Transverse colon (tissue), 4 donors: ENCODE data around the gene FKBP2. TPM values are rescaled to one million over a fixed set of nuclear protein-coding genes. Genes with fewer than 3 reads are reported as not detected.

Experiments used
- DNase-seq: peaks from one replicate; pipeline ENCODE4 v3.0.0-alpha.2; 2019
- H3K27ac ChIP-seq, 4 donors: fragments of 200-600 bp; sonication (generic); 2 replicates each; pipeline ENCODE4 v1.5.1; 2016 to 2018; ENCODE audit warnings: inconsistent platforms in 4 of 4
- H3K27me3 ChIP-seq: fragments of 200-600 bp; sonication (generic); 2 replicates; pipeline ENCODE4 v1.5.1; 2017; ENCODE audit warnings: inconsistent platforms
- H3K36me3 ChIP-seq, 4 donors: fragments of 200-600 bp; sonication (generic); 2 replicates each; pipeline ENCODE4 v1.5.1; 2017 to 2019; ENCODE audit warnings: inconsistent platforms in 4 of 4
- H3K4me1 ChIP-seq, 4 donors: fragments of 200-600 bp; sonication (generic); 2 replicates each; pipeline ENCODE4 v1.5.1; 2017 to 2020; ENCODE audit warnings: inconsistent platforms in 4 of 4
- H3K4me3 ChIP-seq, 4 donors: fragments of 200-600 bp; sonication (generic); 1 replicate in 1 of 4; 2 replicates in 3 of 4; pipeline versions ENCODE4 v1.5.1 to v1.6.1; 2017 to 2019; ENCODE audit warnings: inconsistent platforms in 4 of 4
- H3K9me3 ChIP-seq, 2 donors: fragments of 200-600 bp; sonication (generic); 2 replicates each; pipeline ENCODE4 v1.5.1; 2017 to 2019; ENCODE audit warnings: inconsistent platforms in 2 of 2
- CTCF ChIP-seq, 5 experiments: fragments of 200-600 bp in 3 of 5; fragments of 450-650 bp in 2 of 5; sonication (generic) in 3 of 5; IDR thresholded peaks; 1 replicate in 2 of 5; 2 replicates in 3 of 5; pipeline ENCODE4 v1.5.1; 2016 to 2017; ENCODE audit warnings: antibody characterized with exemption in 5 of 5, inconsistent platforms in 3 of 5, mild to moderate bottlenecking in 2 of 5, moderate library complexity in 1 of 5
- EP300 ChIP-seq: sonication (generic); formaldehyde crosslinking; IDR thresholded peaks from one replicate; pipeline ENCODE4 v1.6.1; 2017; ENCODE audit warnings: antibody characterized with exemption, low read depth
- POLR2A ChIP-seq: fragments of 450-650 bp; IDR thresholded peaks from one replicate; pipeline ENCODE4 v1.6.1; 2016; ENCODE audit warnings: antibody characterized with exemption, mild to moderate bottlenecking, moderate library complexity
- POLR2AphosphoS5 ChIP-seq, 3 donors: sonication (generic); formaldehyde crosslinking; IDR thresholded peaks; one replicate each; pipeline ENCODE4 v1.6.1; 2016; ENCODE audit warnings: antibody characterized with exemption in 3 of 3
- WGBS, 2 donors: methylation state at CpG; one replicate each; pipeline ENCODE4 v1.1.5; 2018; ENCODE audit warnings: low coverage in 1 of 2; 5-methylcytosine and 5-hydroxymethylcytosine counted together
- in situ Hi-C, 4 donors: fragments of 200-750 bp; cut with MboI; loops; one replicate each; pipeline versions ENCODE4 v1.15.0 to v1.15.1; 2017; ENCODE audit warnings: low sequenced_read_pairs in 3 of 4, low pct_ligation_motif_present in 1 of 4, low pct_unique_long_range_greater_than_20kb in 1 of 4
- intact Hi-C: fragments of 100-400 bp; cut with DNase I; formaldehyde crosslinking; loops from one replicate; pipeline ENCODE4 v1.15.1; 2023; ENCODE audit warnings: low total_unique reads
- total RNA-seq, 4 donors: library from RNA; depleted of rRNA; stranded (reverse); fragments of >200 nt; gene quantifications; one replicate each; pipeline ENCODE4 v1.1.0, GENCODE V29; 2016

FKBP2 gene
- total RNA-seq, 4 donors from 2014 or later = 63.6 to 203 (median 102) TPM

- intact Hi-C loops = no loop called here
- peaks cover 0 to 5% (median 0%) of the 10 kb centered on the region in 4 donors for H3K36me3 ChIP-seq
- WGBS, 2 donors = 88% methylated on average over 10 of the region's 10 CpGs; no CpG with 5 or more reads in 1 of the 2 donors
These were observed 21.1 kb upstream of the FKBP2 start for GRCh38 chr11:64219755-64220154.

GRCh38 chr11:64220271-64220670 lies 20.6 kb upstream of the FKBP2 start:
- no peaks in the 10 kb centered on the region for H3K9me3 ChIP-seq
- DNase-seq = no peak
- in situ Hi-C loops = no loop called here
- H3K4me3 ChIP-seq = no peak overlapping the region
- peaks cover 5 to 8% (median 6%) of the 10 kb centered on the region in 4 donors for H3K4me1 ChIP-seq
- intact Hi-C loops = no loop called here
- no peak overlapping the region for H3K27ac ChIP-seq
- TF ChIP-seq POLR2A (no peak), POLR2AphosphoS5 (IDR thresholded peaks at IDR 0.05) (no peak), CTCF (IDR thresholded peaks at IDR 0.05) (no peak), EP300 (no peak)
- H3K36me3 ChIP-seq = peaks cover 0 to 3% (median 0%) of the 10 kb centered on the region in 4 donors
- WGBS, 2 donors = 95% methylated on average over 13 of the region's 17 CpGs; no CpG with 5 or more reads in 1 of the 2 donors
- H3K27me3 ChIP-seq = no peaks in the 10 kb centered on the region

More at GRCh38 chr11:64219755-64220154, 21.1 kb upstream of the FKBP2 start:
- Histone ChIP-seq H3K27ac (no peak overlapping the region), H3K4me3 (no peak overlapping the region), H3K9me3 (no peaks in the 10 kb centered on the region), H3K27me3 (no peaks in the 10 kb centered on the region), H3K4me1 (peaks cover under 1 to 3% (median 1%) of the 10 kb centered on the region in 4 donors)
- in situ Hi-C loops = no loop called here
- DNase-seq = no peak
- TF ChIP-seq EP300 (no peak), CTCF (IDR thresholded peaks at IDR 0.05) (no peak), POLR2AphosphoS5 (IDR thresholded peaks at IDR 0.05) (no peak), POLR2A (no peak)

GRCh38 chr11:64220798-64221197 lies 20.1 kb upstream of the FKBP2 start:
- Histone ChIP-seq H3K36me3 (no peaks in the 10 kb centered on the region), H3K4me3 (no peak overlapping the region), H3K27me3 (no peaks in the 10 kb centered on the region), H3K4me1 (peaks cover 8 to 11% (median 10%) of the 10 kb centered on the region in 4 donors), H3K27ac (no peak overlapping the region), H3K9me3 (no peaks in the 10 kb centered on the region)
- DNase-seq = no peak
- intact Hi-C loops (no loop called here), in situ Hi-C loops (no loop called here)
- TF ChIP-seq POLR2AphosphoS5 (IDR thresholded peaks at IDR 0.05) = no peak
- WGBS, 2 donors = 82% methylated on average over 5 of the region's 14 CpGs; no CpG with 5 or more reads in 1 of the 2 donors

- Histone ChIP-seq H3K36me3 (no peaks in the 10 kb centered on the region), H3K27me3 (no peaks in the 10 kb centered on the region), H3K27ac (no peak overlapping the region), H3K9me3 (no peaks in the 10 kb centered on the region), H3K4me1 (peaks cover 14 to 21% (median 19%) of the 10 kb centered on the region in 4 donors), H3K4me3 (no peak overlapping the region)
- no peak for DNase-seq
- no peak for TF ChIP-seq POLR2AphosphoS5 (IDR thresholded peaks at IDR 0.05)
- no peak for TF ChIP-seq EP300
- TF ChIP-seq CTCF (IDR thresholded peaks at IDR 0.05) = no peak
- TF ChIP-seq POLR2A = no peak
- 76 to 88% methylated on average over 5 to 9 of the region's 9 CpGs for WGBS, 2 donors
- in situ Hi-C loops = no loop called here
- intact Hi-C loops = no loop called here
These were observed 18.3 kb upstream of the FKBP2 start for GRCh38 chr11:64222651-64223000.

GRCh38 chr11:64223001-64223651 lies 17.8 kb upstream of the FKBP2 start:
- Histone ChIP-seq H3K27me3 (no peaks in the 10 kb centered on the region), H3K9me3 (no peaks in the 10 kb centered on the region), H3K4me3 (no peak overlapping the region), H3K27ac (no peak overlapping the region), H3K4me1 (peaks cover 18 to 24% (median 22%) of the 10 kb centered on the region in 4 donors), H3K36me3 (no peaks in the 10 kb centered on the region)
- intact Hi-C loops = no loop called here
- in situ Hi-C loops = no loop called here
- no peak for DNase-seq
- TF ChIP-seq POLR2AphosphoS5 (IDR thresholded peaks at IDR 0.05) = no peak
- TF ChIP-seq EP300 = no peak
- TF ChIP-seq POLR2A = no peak
- TF ChIP-seq CTCF (IDR thresholded peaks at IDR 0.05) = no peak
- 85% methylated on average over 21 of the region's 24 CpGs; no CpG with 5 or more reads in 1 of the 2 donors for WGBS, 2 donors
